OCI-LY7 (cell line): Measurements from ENCODE around the gene PPP4R4. TPM values are rescaled to one million over a fixed set of nuclear protein-coding genes. Genes with fewer than 3 reads are reported as not detected.

Experiments used
- BruUV-seq: library from RNA; stranded (reverse); fragments of 400-500 nt; replicated peaks from 2 replicates; lab custom pipeline; 2021; lab: Mats Ljungman, UMichigan
- CTCF ChIA-PET: fragments of 300-600 bp; sonication (Branson Sonifier 250); formaldehyde crosslinking; loops from one replicate; lab custom pipeline; 2022; ENCODE audit warnings: antibody characterized with exemption; ENCODE audit not compliant: unreplicated experiment; lab: Charles Lee
- POLR2A ChIA-PET: fragments of 300-600 bp; sonication (Branson Sonifier 250); formaldehyde crosslinking; loops from one replicate; lab custom pipeline; 2022; ENCODE audit warnings: antibody characterized with exemption; lab: Charles Lee
- DNase-seq: peaks from one replicate; pipeline ENCODE4 v3.0.0-alpha.2; 2015; ENCODE audit warnings: low spot score
- H2AFZ ChIP-seq: fragments of 200-600 bp; sonication (generic), shearing (Covaris generic); 2 replicates; pipeline ENCODE4 v1.6.1; 2014; ENCODE audit warnings: mild to moderate bottlenecking, antibody characterized with exemption, low read length, moderate library complexity
- H3K27ac ChIP-seq: fragments of 200-600 bp; sonication (generic); 2 replicates; pipeline ENCODE4 v1.5.1; 2014; ENCODE audit warnings: mixed run types, low read depth, mild to moderate bottlenecking, moderate library complexity, low read length, inconsistent platforms; ENCODE audit not compliant: poor library complexity, severe bottlenecking
- H3K36me3 ChIP-seq: fragments of 200-600 bp; sonication (generic); 2 replicates; pipeline ENCODE4 v1.6.1; 2014; ENCODE audit warnings: mild to moderate bottlenecking, antibody characterized with exemption, low read length, moderate library complexity, mixed read lengths; ENCODE audit not compliant: insufficient read depth
- H3K4me1 ChIP-seq: fragments of 200-600 bp; sonication (generic); 2 replicates; pipeline ENCODE4 v1.5.1; 2014; ENCODE audit warnings: mild to moderate bottlenecking, low read length; ENCODE audit not compliant: insufficient read depth, poor library complexity, severe bottlenecking
- H3K4me2 ChIP-seq: fragments of 200-600 bp; sonication (generic); 2 replicates; pipeline ENCODE4 v1.6.1; 2014; ENCODE audit warnings: mild to moderate bottlenecking, low read length
- H3K4me3 ChIP-seq: fragments of 200-600 bp; sonication (generic); 2 replicates; pipeline ENCODE4 v1.5.1; 2014; ENCODE audit warnings: mild to moderate bottlenecking, low read depth, low read length; ENCODE audit not compliant: poor library complexity, severe bottlenecking
- H3K79me2 ChIP-seq: fragments of 200-600 bp; sonication (generic); 2 replicates; pipeline ENCODE4 v1.6.1; 2016; ENCODE audit warnings: low read depth, mild to moderate bottlenecking, low read length, moderate library complexity, mixed read lengths; ENCODE audit not compliant: insufficient read depth
- H3K9me2 ChIP-seq: fragments of 200-600 bp; sonication (generic); 2 replicates; pipeline ENCODE4 v1.6.1; 2016; ENCODE audit warnings: mild to moderate bottlenecking, low read length, mixed read lengths; ENCODE audit not compliant: insufficient read depth
- H3K9me3 ChIP-seq: fragments of 200-600 bp; sonication (generic); 2 replicates; pipeline ENCODE4 v1.6.1; 2014; ENCODE audit warnings: mild to moderate bottlenecking, mixed run types, low read length, mixed read lengths
- H4K20me1 ChIP-seq: fragments of 200-600 bp; sonication (generic); 2 replicates; pipeline ENCODE4 v1.6.1; 2014; ENCODE audit warnings: mild to moderate bottlenecking, antibody characterized with exemption, low read length, moderate library complexity, mixed read lengths; ENCODE audit not compliant: insufficient read depth
- CTCF ChIP-seq: fragments of 200-600 bp; sonication (generic); conservative IDR thresholded peaks from 2 replicates; pipeline ENCODE4 v1.5.1; 2014; ENCODE audit warnings: mild to moderate bottlenecking, antibody characterized with exemption, low read length, moderate library complexity, mixed read lengths
- EZH2phosphoT487 ChIP-seq: fragments of 200-600 bp; sonication (generic); IDR thresholded peaks from 2 replicates; pipeline ENCODE4 v1.6.1; 2018; ENCODE audit warnings: low read depth, borderline replicate concordance, mild to moderate bottlenecking, mixed run types, antibody characterized with exemption, low read length, moderate library complexity, mixed read lengths
- intact Hi-C: fragments of 100-400 bp; cut with micrococcal nuclease; formaldehyde crosslinking; loops from one replicate; pipeline ENCODE4 v1.10.0; 2022; ENCODE audit not compliant: unreplicated experiment
- total RNA-seq, 2 experiments: library from RNA; depleted of rRNA in 1 of 2; stranded (reverse); fragments of >200 nt in 1 of 2; shearing (Covaris generic) in 1 of 2; gene quantifications; 2 replicates each; pipeline ENCODE4 v1.2.3, GENCODE V29; 2014 to 2022

Gene PPP4R4
- total RNA-seq, 2 experiments from 2014 or later: 0.54 to 0.93 TPM

DNA sequence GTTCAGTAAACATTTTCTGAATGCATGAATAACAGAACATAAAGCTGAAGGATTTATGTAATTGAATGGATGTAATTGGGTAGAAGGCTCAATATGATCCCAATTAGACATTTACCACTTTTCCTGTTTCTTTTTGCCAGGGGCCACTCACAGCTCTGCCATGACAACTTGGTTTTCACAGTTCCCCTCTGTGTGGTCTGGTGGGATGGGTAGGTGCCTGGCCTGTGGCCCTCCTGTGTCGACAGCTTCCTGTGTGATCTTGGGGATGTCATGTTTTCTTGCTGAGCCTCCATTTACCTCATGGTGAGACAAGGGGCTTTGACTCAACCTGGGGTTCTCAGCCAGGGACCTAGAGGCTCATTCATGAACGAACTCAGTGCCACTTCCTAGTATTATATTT, 131.5 kb downstream of the PPP4R4 start:
- BruUV-seq: no TSS peak
- ChIA-PET CTCF (no interaction called here), POLR2A (no interaction called here)
- TF ChIP-seq CTCF (no peak), EZH2phosphoT487 (no peak)
- no peaks in the 10 kb centered on the region for H3K4me1 ChIP-seq
- H3K4me3 ChIP-seq: no peak overlapping the region
- no peaks in the 10 kb centered on the region for H4K20me1 ChIP-seq
- H3K79me2 ChIP-seq: no peaks in the 10 kb centered on the region
- H3K27ac ChIP-seq: no peak overlapping the region
- H3K4me2 ChIP-seq: no peak overlapping the region
- no peaks in the 10 kb centered on the region for H3K36me3 ChIP-seq
- H3K9me3 ChIP-seq: 0 out of 2 replicates have a peak, but pooled peaks cover 6% of the 10 kb centered on the region
- no peaks in the 10 kb centered on the region for H3K9me2 ChIP-seq
- intact Hi-C loops: no loop called here
- H2AFZ ChIP-seq: no peak overlapping the region
- no peak for DNase-seq

GRCh38 chr14:94306047-94306978, 132.2 kb downstream of the PPP4R4 start:
- Histone ChIP-seq H3K9me3 (0 out of 2 replicates have a peak, but pooled peaks cover 6% of the 10 kb centered on the region), H3K4me1 (no peaks in the 10 kb centered on the region), H3K36me3 (no peaks in the 10 kb centered on the region), H3K79me2 (no peaks in the 10 kb centered on the region), H3K27ac (no peak overlapping the region), H3K4me3 (no peak overlapping the region), H2AFZ (no peak overlapping the region), H3K9me2 (no peaks in the 10 kb centered on the region), H3K4me2 (no peak overlapping the region), H4K20me1 (no peaks in the 10 kb centered on the region)
- no TSS peak for BruUV-seq
- intact Hi-C loops: no loop called here
- ChIA-PET POLR2A (no interaction called here), CTCF (no interaction called here)
- DNase-seq: no peak
- TF ChIP-seq CTCF (no peak), EZH2phosphoT487 (no peak)
